Fibroblast of the aortic adventitia (primary cell): ENCODE data around the gene DMBT1. TPM values are rescaled to one million over a fixed set of nuclear protein-coding genes. Genes with fewer than 3 reads are reported as not detected.

ENCODE experiments used
- DNase-seq: peaks from one replicate; pipeline ENCODE4 v3.0.0-alpha.2; 2010; ENCODE audit warnings: low read depth
- H3K4me3 ChIP-seq: 2 replicates; pipeline ENCODE4 v1.5.1; 2011; ENCODE audit warnings: low read depth, mild to moderate bottlenecking, control low read depth, low read length, moderate library complexity
- CTCF ChIP-seq: IDR thresholded peaks from 2 replicates; pipeline ENCODE4 v1.5.1; 2011; ENCODE audit warnings: mild to moderate bottlenecking, low read length, control low read depth, inconsistent platforms; ENCODE audit not compliant: insufficient read depth
- total RNA-seq: library from RNA; depleted of rRNA; stranded (reverse); fragments of >200 nt; gene quantifications from 2 replicates; pipeline ENCODE4 v1.2.3, GENCODE V29; 2012; ENCODE audit warnings: low replicate concordance

The DMBT1 gene
- total RNA-seq, 1 donor: under 0.01 TPM

GRCh38 chr10:122672655-122673054 is 112.1 kb downstream of the DMBT1 start:
- DNase-seq: no peak
- no peak overlapping the region for H3K4me3 ChIP-seq
- no peak for TF ChIP-seq CTCF

GRCh38 chr10:122673269-122673668 is 112.7 kb downstream of the DMBT1 start:
- DNase-seq: no peak

GRCh38 chr10:122673731-122674130 is 113.2 kb downstream of the DMBT1 start:
- no peak for DNase-seq
- H3K4me3 ChIP-seq: no peak overlapping the region
- TF ChIP-seq CTCF: no peak

More at GRCh38 chr10:122673269-122673668, 112.7 kb downstream of the DMBT1 start:
- no peak overlapping the region for H3K4me3 ChIP-seq
- TF ChIP-seq CTCF: no peak

GRCh38 chr10:122674781-122675180 is 114.2 kb downstream of the DMBT1 start:
- H3K4me3 ChIP-seq: no peak overlapping the region
- no peak for DNase-seq
- TF ChIP-seq CTCF: no peak

GRCh38 chr10:122675278-122675677 is 114.7 kb downstream of the DMBT1 start:
- no peak for DNase-seq
- TF ChIP-seq CTCF: no peak
- no peak overlapping the region for H3K4me3 ChIP-seq

- no peak overlapping the region for H3K4me3 ChIP-seq
- TF ChIP-seq CTCF: no peak
- DNase-seq: no peak
Measured at GRCh38 chr10:122678266-122678665, 117.7 kb downstream of the DMBT1 start.

- TF ChIP-seq CTCF: no peak
- H3K4me3 ChIP-seq: no peak overlapping the region
- no peak for DNase-seq
Measured at GRCh38 chr10:122682522-122682921, 122.0 kb downstream of the DMBT1 start.
